Heart right ventricle (tissue), 16 donors: ENCODE data around the gene C2orf74. TPM values are rescaled to one million over a fixed set of nuclear protein-coding genes. Genes with fewer than 3 reads are reported as not detected.

Experiments used
- ATAC-seq, 8 donors: fragments of 200-7000 bp; cut with Tn5 transposase; one replicate each; pipeline ENCODE4 v1.9.1; 2020; ENCODE audit warnings: mild to moderate bottlenecking in 8 of 8, moderate library complexity in 8 of 8, moderate number of reproducible peaks in 1 of 8
- DNase-seq, 2 donors: peaks; one replicate each; pipeline ENCODE4 v3.0.0-alpha.2; 2020
- H3K27ac ChIP-seq, 10 donors: fragments of 200-600 bp; sonication (generic) in 2 of 10; one replicate each; pipeline versions ENCODE4 v1.5.0 to v1.8.0; 2020 to 2022; ENCODE audit warnings: mild to moderate bottlenecking in 3 of 10
- H3K27me3 ChIP-seq, 7 donors: fragments of 200-600 bp; one replicate each; pipeline ENCODE4 v1.8.0; 2021 to 2022; ENCODE audit warnings: mild to moderate bottlenecking in 2 of 7
- H3K36me3 ChIP-seq, 9 donors: fragments of 200-600 bp; sonication (generic) in 1 of 9; one replicate each; pipeline versions ENCODE4 v1.5.0 to v1.8.0; 2020 to 2022; ENCODE audit warnings: mild to moderate bottlenecking in 2 of 9
- H3K4me1 ChIP-seq, 9 donors: fragments of 200-600 bp; sonication (generic) in 1 of 9; one replicate each; pipeline versions ENCODE4 v1.5.0 to v1.8.0; 2020 to 2022; ENCODE audit warnings: mild to moderate bottlenecking in 4 of 9
- H3K4me3 ChIP-seq, 10 donors: fragments of 200-600 bp; sonication (generic) in 2 of 10; one replicate each; pipeline versions ENCODE4 v1.5.0 to v1.8.0; 2020 to 2022; ENCODE audit warnings: mild to moderate bottlenecking in 7 of 10, moderate library complexity in 2 of 10
- H3K9me3 ChIP-seq, 11 donors: fragments of 200-600 bp in 10 of 11; sonication (generic) in 2 of 11; one replicate each; pipeline versions ENCODE4 v1.5.0 to v1.8.0; 2013 to 2022; ENCODE audit warnings: mild to moderate bottlenecking in 2 of 11, control low read depth in 1 of 11, moderate library complexity in 1 of 11
- CTCF ChIP-seq, 9 donors: fragments of 200-600 bp; sonication (generic) in 2 of 9; IDR thresholded peaks; one replicate each; pipeline versions ENCODE4 v1.5.0 to v1.8.0; 2021 to 2022; ENCODE audit warnings: antibody characterized with exemption in 9 of 9, mild to moderate bottlenecking in 5 of 9, moderate library complexity in 1 of 9
- WGBS, 2 donors: extraction: QIAGEN DNeasy Blood & Tissue Kit; methylation state at CpG; one replicate each; pipeline ENCODE4 v1.1.7; 2013; ENCODE audit warnings: inconsistent platforms in 1 of 2; 5-methylcytosine and 5-hydroxymethylcytosine counted together
- intact Hi-C, 10 donors: fragments of 100-400 bp; cut with DNase I; formaldehyde crosslinking; loops; one replicate each; pipeline versions ENCODE4 v1.11.1 to v1.14.2; 2022
- polyA plus RNA-seq, 2 donors: library from polyadenylated mRNA; stranded (reverse); fragments of 200-250 nt; gene quantifications; one replicate each; pipeline ENCODE4 v1.2.3, GENCODE V29; 2013
- total RNA-seq, 10 donors: library from RNA; stranded (reverse); fragmentation: NEBNext Ultra II Directional in 3 of 10; extraction: Animal tissue kit (Norgen Biotek cat#: 25700) in 3 of 10; gene quantifications; one replicate each; pipeline versions ENCODE4 v1.2.1 to v1.2.4, GENCODE V29; 2021 to 2023
- donor health status: Arrhythmogenic right ventricular cardiomyopathy.
- donor health status: ischemic (EF 13 %, LVEDD 7.1; RV severe dilation, severe dysfunction).
- donor health status: healthy with polysubstance abuse.
- donor health status: DM: no; HTN: yes; CAD: no.
- donor health status: DM: no; HTN: no; CAD: no.
- donor health status: ischemic (EF 25% LVEDD 6.9; RV normal size, moderate dysfunction).
- donor health status: ischemic (EF 25% LVEDD 5.7; RV mildly dilated, moderate dysfunction).
- donor health status: healthy.
- donor health status: DM: yes; HTN: yes; CAD: no.
- donor health status: Ischemic cardiomyopathy.
- donor health status: ischemic (EF 35%, LVEDD 5.7; RV mildly dilated, moderate dysfunction).
- donor health status: nonischemic (EF 11% LVEDD 7.7; RV severe dilation, severe dysfunction).
- donor health status: DM: yes; HTN: yes; CAD: no.
- donor health status: PGD.
- donor health status: ischemic (EF 29% LVEDD 5.4; RV normal size, mild dysfunction).
- donor health status: nonischemic (EF 23%, LVEDD 6.1; RV moderate dilation, normal function).

Gene C2orf74
- total and polyA plus RNA-seq, 12 donors, result 16.5 to 39.0 (median 24.0) TPM

- H3K9me3 ChIP-seq, result no peaks in the 10 kb centered on the region
- 16 to 19% methylated on average over 44 to 45 of the region's 45 CpGs for WGBS, 2 donors
- intact Hi-C loops, result loop anchor here in 3 of 10 donors (2.0 to 10.0 kb wide), 3 partner anchors 75 to 297 kb away; partner anchors contain the start of genes SANBR (in 1 of the 3) and USP34 (in 1 of the 3)
These were observed 15.9 kb downstream of the C2orf74 start for GRCh38 chr2:61177727-61178549.

GRCh38 chr2:61178603-61179545 is 16.9 kb downstream of the C2orf74 start:
- Histone ChIP-seq H3K9me3 (no peaks in the 10 kb centered on the region), H3K4me3 (peak overlapping the region in 9 of 10 donors; percentile 62 to 97 (median 86)), H3K36me3 (peaks cover 0 to 49% (median 28%) of the 10 kb centered on the region in 9 donors), H3K27me3 (no peaks in the 10 kb centered on the region), H3K4me1 (peaks cover 21 to 56% (median 50%) of the 10 kb centered on the region in 9 donors), H3K27ac (peak overlapping the region in 9 of 10 donors; percentile 94 to 100 (median 98))
- DNase-seq (peak in 1 of 2 donors; percentile 24), ATAC-seq (no peak)
- intact Hi-C loops, result loop anchor here in 2 of 10 donors (10.0 kb wide), 2 partner anchors 114 to 296 kb away; partner anchors contain the start of genes SANBR (in 1 of the 2) and USP34 (in 1 of the 2)
- 89 to 93% methylated on average over 22 of the region's 22 CpGs for WGBS, 2 donors
- TF ChIP-seq CTCF (IDR thresholded peaks at IDR 0.05), result no peak

More at GRCh38 chr2:61177727-61178549, 15.9 kb downstream of the C2orf74 start:
- H3K4me1 ChIP-seq, result peaks cover 21 to 56% (median 52%) of the 10 kb centered on the region in 9 donors
- TF ChIP-seq CTCF (IDR thresholded peaks at IDR 0.05), result no peak
- DNase-seq, result peak; percentile 33 to 44
- H3K4me3 ChIP-seq, result peak overlapping the region; percentile 62 to 97 (median 86)
- peaks cover 0 to 39% (median 19%) of the 10 kb centered on the region in 9 donors for H3K36me3 ChIP-seq
- peak; percentile 0 to 25 (median 10) for ATAC-seq
- H3K27me3 ChIP-seq, result no peaks in the 10 kb centered on the region
- peak overlapping the region; percentile 94 to 100 (median 98) for H3K27ac ChIP-seq

GRCh38 chr2:61179701-61180639 is 18.0 kb downstream of the C2orf74 start:
- DNase-seq, result peak; percentile 80
- H3K27ac ChIP-seq, result peak overlapping the region; percentile 38 to 100 (median 76)
- intact Hi-C loops, result loop anchor here in 2 of 10 donors (10.0 kb wide), 2 partner anchors 115 to 295 kb away; partner anchors contain the start of genes SANBR (in 1 of the 2) and USP34 (in 1 of the 2)
- H3K4me1 ChIP-seq, result peaks cover 21 to 56% (median 50%) of the 10 kb centered on the region in 9 donors
- peak overlapping the region in 6 of 10 donors; percentile 5 to 90 (median 13) for H3K4me3 ChIP-seq
- H3K27me3 ChIP-seq, result no peaks in the 10 kb centered on the region
- peaks cover 0 to 60% (median 38%) of the 10 kb centered on the region in 9 donors for H3K36me3 ChIP-seq
- no peak for TF ChIP-seq CTCF (IDR thresholded peaks at IDR 0.05)
- 24 to 42% methylated on average over 14 of the region's 14 CpGs for WGBS, 2 donors
- H3K9me3 ChIP-seq, result no peaks in the 10 kb centered on the region
- peak; percentile 10 to 76 (median 54) for ATAC-seq
